Body of pancreas (tissue), 4 donors: ENCODE results near the gene CAPRIN1. TPM values are rescaled to one million over a fixed set of nuclear protein-coding genes. Genes with fewer than 3 reads are reported as not detected.

ENCODE experiments used
- ATAC-seq: fragments of 150-250 bp; one replicate; pipeline ENCODE4 v1.9.1; 2016
- DNase-seq, 4 donors: peaks; one replicate each; pipeline ENCODE4 v3.0.0-alpha.2; 2019
- H3K27ac ChIP-seq, 4 donors: fragments of 200-600 bp; sonication (generic); 1 replicate in 3 of 4; 2 replicates in 1 of 4; pipeline versions ENCODE4 v1.5.1 to v1.6.1; 2016 to 2019; ENCODE audit warnings: mild to moderate bottlenecking in 1 of 4, mixed read lengths in 1 of 4, moderate library complexity in 1 of 4
- H3K27me3 ChIP-seq, 2 donors: fragments of 200-600 bp; sonication (generic); one replicate each; pipeline ENCODE4 v1.6.0; 2016; ENCODE audit warnings: mild to moderate bottlenecking in 1 of 2
- H3K36me3 ChIP-seq, 2 donors: fragments of 200-600 bp; sonication (generic); replicated peaks in 1 of 2; 2 replicates each; pipeline ENCODE4 v1.5.1; 2016; ENCODE audit warnings: low read depth in 2 of 2; ENCODE audit not compliant: insufficient read depth in 1 of 2
- H3K4me1 ChIP-seq: fragments of 200-600 bp; sonication (generic); one replicate; pipeline ENCODE4 v1.6.0; 2016
- H3K4me3 ChIP-seq, 2 donors: fragments of 200-600 bp; sonication (generic); 1 replicate in 1 of 2; 2 replicates in 1 of 2; pipeline ENCODE4 v1.5.1; 2016 to 2019
- H3K9me3 ChIP-seq, 3 donors: fragments of 200-600 bp; sonication (generic); 1 replicate in 2 of 3; 2 replicates in 1 of 3; pipeline ENCODE4 v1.5.1; 2016
- POLR2A ChIP-seq, 3 donors: fragments of 450-650 bp; IDR thresholded peaks; one replicate each; pipeline ENCODE4 v1.6.1; 2016; ENCODE audit warnings: antibody characterized with exemption in 3 of 3, mild to moderate bottlenecking in 2 of 3
- WGBS, 2 donors: methylation state at CpG; one replicate each; pipeline ENCODE4 v1.1.5; 2017; 5-methylcytosine and 5-hydroxymethylcytosine counted together
- intact Hi-C: fragments of 100-400 bp; cut with DNase I; formaldehyde crosslinking; loops from one replicate; pipeline ENCODE4 v1.15.1; 2023
- total RNA-seq, 2 donors: library from RNA; depleted of rRNA; stranded (reverse); fragments of >200 nt; gene quantifications; one replicate each; pipeline ENCODE4 v1.1.0, GENCODE V29; 2016
- TF ChIP-seq, protein P1 (sequence below), 7 experiments: fragments of 450-650 bp in 4 of 7; fragments of 200-600 bp in 3 of 7; sonication (generic) in 3 of 7; IDR thresholded peaks; one replicate each; pipeline ENCODE4 v1.5.1; 2016 to 2019; ENCODE audit warnings: antibody characterized with exemption in 7 of 7

CAPRIN1 gene
- total RNA-seq, 2 donors from 2014 or later = 90.0 to 165 TPM

DNA sequence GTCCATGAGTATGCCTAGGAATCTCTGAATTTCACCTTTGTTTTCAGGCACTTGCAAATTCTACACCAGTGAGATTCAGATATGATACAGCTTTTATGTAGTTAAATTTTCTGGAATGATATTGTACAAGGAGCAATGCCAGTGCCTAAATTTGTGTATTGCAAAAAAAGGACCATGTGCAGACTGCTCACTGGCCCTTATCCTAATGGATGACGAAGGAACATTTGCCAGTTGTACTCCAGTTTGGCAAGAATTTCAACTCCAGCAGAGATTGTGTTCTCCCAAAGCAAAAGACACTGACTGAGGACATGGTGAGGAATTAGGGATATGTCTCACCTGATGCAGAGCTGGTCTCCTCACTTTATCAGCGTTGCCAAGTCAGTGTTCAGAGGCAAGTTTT, 62.5 kb downstream of the CAPRIN1 start:
- 85 to 96% methylated on average over 2 of the region's 2 CpGs for WGBS, 2 donors
- H3K4me1 ChIP-seq = no peaks in the 10 kb centered on the region
- no peaks in the 10 kb centered on the region for H3K27me3 ChIP-seq
- no peak overlapping the region for H3K27ac ChIP-seq
- H3K4me3 ChIP-seq = no peak overlapping the region
- intact Hi-C loops = no loop called here
- TF ChIP-seq, protein P1, sequence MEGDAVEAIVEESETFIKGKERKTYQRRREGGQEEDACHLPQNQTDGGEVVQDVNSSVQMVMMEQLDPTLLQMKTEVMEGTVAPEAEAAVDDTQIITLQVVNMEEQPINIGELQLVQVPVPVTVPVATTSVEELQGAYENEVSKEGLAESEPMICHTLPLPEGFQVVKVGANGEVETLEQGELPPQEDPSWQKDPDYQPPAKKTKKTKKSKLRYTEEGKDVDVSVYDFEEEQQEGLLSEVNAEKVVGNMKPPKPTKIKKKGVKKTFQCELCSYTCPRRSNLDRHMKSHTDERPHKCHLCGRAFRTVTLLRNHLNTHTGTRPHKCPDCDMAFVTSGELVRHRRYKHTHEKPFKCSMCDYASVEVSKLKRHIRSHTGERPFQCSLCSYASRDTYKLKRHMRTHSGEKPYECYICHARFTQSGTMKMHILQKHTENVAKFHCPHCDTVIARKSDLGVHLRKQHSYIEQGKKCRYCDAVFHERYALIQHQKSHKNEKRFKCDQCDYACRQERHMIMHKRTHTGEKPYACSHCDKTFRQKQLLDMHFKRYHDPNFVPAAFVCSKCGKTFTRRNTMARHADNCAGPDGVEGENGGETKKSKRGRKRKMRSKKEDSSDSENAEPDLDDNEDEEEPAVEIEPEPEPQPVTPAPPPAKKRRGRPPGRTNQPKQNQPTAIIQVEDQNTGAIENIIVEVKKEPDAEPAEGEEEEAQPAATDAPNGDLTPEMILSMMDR (IDR thresholded peaks at IDR 0.05) = no peak
- no peak for TF ChIP-seq POLR2A (IDR thresholded peaks at IDR 0.05)
- no peak for DNase-seq
- peaks cover 12 to 39% of the 10 kb centered on the region in 2 donors for H3K36me3 ChIP-seq
- ATAC-seq = no peak
- no peaks in the 10 kb centered on the region for H3K9me3 ChIP-seq

DNA sequence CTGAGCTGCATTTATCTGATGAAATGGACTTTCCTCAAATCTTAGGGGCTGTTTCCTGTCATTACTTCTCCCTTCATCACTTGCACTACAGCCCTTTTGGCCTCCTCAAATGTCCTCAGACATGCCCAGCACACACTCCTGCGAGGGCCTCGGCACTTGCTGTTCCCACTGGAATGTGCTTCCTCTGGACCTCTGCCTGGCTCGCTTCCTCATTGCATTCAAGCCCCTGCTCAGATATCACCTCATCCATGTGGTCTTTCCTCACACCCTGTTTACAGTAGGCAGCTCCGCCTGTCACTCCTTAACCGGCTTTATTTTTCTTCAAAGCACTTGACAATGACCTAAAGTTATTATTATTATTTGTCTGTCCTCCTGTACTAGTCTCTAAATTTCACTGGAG, 62.9 kb downstream of the CAPRIN1 start:
- 94 to 95% methylated on average over 5 of the region's 5 CpGs for WGBS, 2 donors
- no peaks in the 10 kb centered on the region for H3K4me1 ChIP-seq
- ATAC-seq (no peak), DNase-seq (no peak)
- no peak for TF ChIP-seq POLR2A (IDR thresholded peaks at IDR 0.05)
- TF ChIP-seq, protein P1 (IDR thresholded peaks at IDR 0.05) = no peak
- no peaks in the 10 kb centered on the region for H3K27me3 ChIP-seq
- peaks cover 16 to 42% of the 10 kb centered on the region in 2 donors for H3K36me3 ChIP-seq
- H3K9me3 ChIP-seq = no peaks in the 10 kb centered on the region
- intact Hi-C loops = no loop called here
- H3K27ac ChIP-seq = no peak overlapping the region
- H3K4me3 ChIP-seq = no peak overlapping the region

DNA sequence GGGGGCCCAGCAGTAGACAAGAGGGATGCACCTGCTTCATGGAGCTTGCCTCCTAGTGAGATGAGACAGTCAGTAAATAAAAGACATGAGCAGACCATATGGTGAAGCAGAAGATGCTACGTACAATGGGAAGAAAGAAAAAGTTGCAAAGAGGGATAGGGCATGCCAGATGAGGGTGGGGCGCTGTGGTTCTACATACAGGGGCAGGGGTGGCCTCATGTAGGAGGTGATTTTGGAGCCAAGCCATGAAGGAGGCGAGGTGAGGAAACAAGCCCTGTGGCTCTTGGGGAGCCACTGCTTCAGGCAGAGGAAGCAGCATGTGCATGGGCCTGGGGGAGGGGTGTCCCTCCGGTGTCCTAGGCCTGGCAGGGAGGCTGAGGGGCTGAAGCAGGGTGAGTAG, 69.1 kb downstream of the CAPRIN1 start:
- H3K4me1 ChIP-seq = no peaks in the 10 kb centered on the region
- H3K27ac ChIP-seq = no peak overlapping the region
- H3K36me3 ChIP-seq = peaks cover 17 to 57% of the 10 kb centered on the region in 2 donors
- DNase-seq (no peak), ATAC-seq (no peak)
- TF ChIP-seq, protein P1 (IDR thresholded peaks at IDR 0.05) = no peak
- no peak for TF ChIP-seq POLR2A (IDR thresholded peaks at IDR 0.05)
- no peaks in the 10 kb centered on the region for H3K27me3 ChIP-seq
- no peaks in the 10 kb centered on the region for H3K9me3 ChIP-seq
- H3K4me3 ChIP-seq = no peak overlapping the region
- 90 to 99% methylated on average over 4 of the region's 4 CpGs for WGBS, 2 donors
- intact Hi-C loops = no loop called here

DNA sequence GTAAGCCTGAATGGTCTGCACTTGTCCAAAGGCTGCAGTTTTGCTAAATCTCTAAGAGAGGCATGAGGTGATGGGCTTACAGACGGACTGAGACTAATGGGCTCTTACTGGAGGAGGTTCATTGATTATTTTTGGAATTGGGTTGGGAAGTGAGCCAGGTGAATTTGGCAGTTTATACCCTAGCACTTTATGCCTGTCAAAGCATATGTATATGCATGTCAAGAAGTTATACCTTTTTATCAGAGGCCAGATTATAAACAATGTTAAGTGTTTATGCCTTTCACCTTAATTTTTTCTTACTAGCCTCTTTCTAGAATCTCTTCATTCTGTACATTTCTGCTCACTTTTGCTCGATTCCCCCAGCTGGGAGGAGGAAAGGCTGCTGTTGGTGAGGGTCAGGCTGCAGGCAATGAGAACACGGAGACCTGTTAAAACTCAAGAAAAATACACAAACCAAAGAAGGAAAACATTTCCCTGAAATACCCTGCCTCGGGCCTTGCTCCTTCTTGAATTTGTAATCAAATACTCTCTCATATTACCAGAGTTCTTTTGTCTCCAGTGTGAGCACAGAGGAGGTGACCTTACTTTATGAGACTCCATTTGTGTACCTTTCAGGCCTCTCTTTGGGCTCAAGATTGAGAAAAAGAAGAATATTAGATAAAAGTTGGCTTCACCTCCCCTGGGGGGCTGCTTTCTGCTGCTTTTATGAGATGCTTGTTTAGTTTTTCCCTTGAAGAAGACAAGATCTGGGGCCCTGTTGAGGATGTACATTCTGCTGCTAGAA, 73.5 kb downstream of the CAPRIN1 start:
- Histone ChIP-seq H3K4me3 (no peak overlapping the region), H3K36me3 (peaks cover 10 to 50% of the 10 kb centered on the region in 2 donors), H3K4me1 (no peaks in the 10 kb centered on the region), H3K27me3 (no peaks in the 10 kb centered on the region), H3K9me3 (no peaks in the 10 kb centered on the region), H3K27ac (no peak overlapping the region)
- TF ChIP-seq POLR2A (IDR thresholded peaks at IDR 0.05) = no peak
- TF ChIP-seq, protein P1 (IDR thresholded peaks at IDR 0.05) = no peak
- ATAC-seq = no peak
- intact Hi-C loops = no loop called here
- 82% methylated on average over 4 of the region's 4 CpGs for WGBS, 2 donors
- no peak for DNase-seq
